AG04449 (cell line): ENCODE results near the gene BCL11A.
"Not testable (repeated sequence)": the region's sequence is repeated elsewhere in the genome, so short reads cannot be mapped to it uniquely, and the experiment has no call there.

Source experiments
- CTCF ChIA-PET: fragments of 350-600 bp; formaldehyde crosslinking; extraction: SDS; loops from one replicate; lab custom pipeline; 2021; ENCODE audit warnings: antibody characterized with exemption; lab: Yijun Ruan, JAX
- POLR2A ChIA-PET: fragments of 400-600, 350-600 bp; formaldehyde crosslinking; extraction: SDS; loops from one replicate; lab custom pipeline; 2020; ENCODE audit warnings: antibody characterized with exemption, inconsistent platforms; lab: Yijun Ruan, JAX
- DNase-seq: peaks from one replicate; pipeline ENCODE4 v3.0.0-alpha.2; 2010; ENCODE audit warnings: low read depth, low spot score
- H3K4me3 ChIP-seq: 2 replicates; pipeline ENCODE4 v1.5.1; 2011; ENCODE audit warnings: low read depth, mild to moderate bottlenecking, control low read depth, low read length
- TF ChIP-seq, protein P1 (sequence below): IDR thresholded peaks from one replicate; pipeline ENCODE4 v1.5.1; 2011; ENCODE audit warnings: mild to moderate bottlenecking, moderate library complexity, low read length, control low read depth, inconsistent platforms; ENCODE audit not compliant: insufficient read depth; ENCODE audit errors: missing control alignments

The BCL11A gene

DNA sequence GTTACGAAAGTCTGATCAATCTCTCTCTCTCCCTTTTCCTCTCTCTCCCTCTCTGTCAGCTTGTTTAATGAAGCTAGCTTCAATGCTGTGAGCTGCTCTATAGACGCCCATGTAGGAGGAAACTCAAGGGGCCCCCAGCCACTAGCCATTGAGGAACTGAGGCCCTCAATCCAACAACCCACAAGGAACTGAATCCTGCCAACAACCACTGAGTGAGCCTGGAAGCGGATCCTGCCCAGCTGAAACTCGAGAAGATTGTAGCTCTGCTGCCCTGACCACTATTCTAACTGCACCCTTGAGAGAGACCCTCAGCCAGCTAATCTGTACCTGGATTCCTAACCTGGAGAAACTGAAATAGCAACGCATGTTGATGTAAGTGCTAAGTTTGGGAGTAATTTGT is 129.2 kb downstream of the BCL11A start:
- H3K4me3 ChIP-seq, result no peak overlapping the region
- DNase-seq, result no peak
- TF ChIP-seq, protein P1, sequence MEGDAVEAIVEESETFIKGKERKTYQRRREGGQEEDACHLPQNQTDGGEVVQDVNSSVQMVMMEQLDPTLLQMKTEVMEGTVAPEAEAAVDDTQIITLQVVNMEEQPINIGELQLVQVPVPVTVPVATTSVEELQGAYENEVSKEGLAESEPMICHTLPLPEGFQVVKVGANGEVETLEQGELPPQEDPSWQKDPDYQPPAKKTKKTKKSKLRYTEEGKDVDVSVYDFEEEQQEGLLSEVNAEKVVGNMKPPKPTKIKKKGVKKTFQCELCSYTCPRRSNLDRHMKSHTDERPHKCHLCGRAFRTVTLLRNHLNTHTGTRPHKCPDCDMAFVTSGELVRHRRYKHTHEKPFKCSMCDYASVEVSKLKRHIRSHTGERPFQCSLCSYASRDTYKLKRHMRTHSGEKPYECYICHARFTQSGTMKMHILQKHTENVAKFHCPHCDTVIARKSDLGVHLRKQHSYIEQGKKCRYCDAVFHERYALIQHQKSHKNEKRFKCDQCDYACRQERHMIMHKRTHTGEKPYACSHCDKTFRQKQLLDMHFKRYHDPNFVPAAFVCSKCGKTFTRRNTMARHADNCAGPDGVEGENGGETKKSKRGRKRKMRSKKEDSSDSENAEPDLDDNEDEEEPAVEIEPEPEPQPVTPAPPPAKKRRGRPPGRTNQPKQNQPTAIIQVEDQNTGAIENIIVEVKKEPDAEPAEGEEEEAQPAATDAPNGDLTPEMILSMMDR, result no peak
- POLR2A ChIA-PET, result no interaction called here
- CTCF ChIA-PET, result no interaction called here

DNA sequence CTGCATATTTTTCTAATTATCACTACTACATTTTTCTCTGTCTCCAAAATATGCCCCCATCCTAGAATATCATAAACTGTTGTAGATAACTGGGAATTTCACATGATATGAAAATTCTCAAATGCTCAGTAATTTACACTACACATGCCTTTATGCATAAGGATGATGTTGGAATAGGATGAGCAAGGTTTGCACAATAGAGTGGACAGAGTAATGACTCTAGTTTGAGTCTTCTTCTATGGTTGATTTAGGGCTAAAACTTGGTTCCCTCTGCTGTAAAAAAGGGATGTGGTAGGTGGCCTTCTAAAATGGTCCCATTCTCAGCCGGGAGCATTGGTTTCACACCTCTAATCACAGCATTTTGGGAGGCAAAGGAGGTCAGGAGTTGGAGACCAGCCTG is 129.9 kb downstream of the BCL11A start:
- no peak overlapping the region for H3K4me3 ChIP-seq
- POLR2A ChIA-PET, result no interaction called here
- TF ChIP-seq, protein P1, result no peak
- DNase-seq, result no peak
- CTCF ChIA-PET, result no interaction called here

DNA sequence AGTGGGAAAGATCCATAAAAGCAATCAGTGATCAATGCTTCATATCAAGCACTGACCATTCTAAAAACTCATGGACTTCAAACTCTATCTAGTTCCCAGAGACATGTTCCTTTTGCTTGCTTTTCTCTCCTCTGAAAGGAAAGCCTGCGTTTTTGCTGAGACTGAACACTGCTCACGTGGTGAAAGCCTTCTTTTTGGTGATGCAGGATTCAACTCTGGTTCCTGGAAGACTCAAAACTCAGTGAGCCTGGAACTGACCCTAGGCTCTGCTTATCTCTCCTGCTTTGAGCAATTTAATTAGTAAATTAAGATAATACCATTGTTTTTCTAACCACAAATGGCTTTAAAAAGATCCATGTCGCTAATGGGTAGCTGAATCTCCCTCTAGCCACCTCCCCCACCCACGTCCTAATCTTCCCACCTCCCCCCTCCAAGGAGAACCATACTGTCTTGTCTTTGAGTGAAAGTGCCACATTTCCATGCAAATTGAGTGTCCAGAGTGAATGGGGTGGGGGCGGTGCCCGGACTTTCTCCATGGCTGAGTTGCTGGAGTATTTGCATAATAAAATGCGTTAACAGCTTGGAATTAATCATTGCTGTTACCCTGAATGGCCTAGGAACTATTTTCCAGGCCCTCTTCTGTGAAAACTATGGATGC is 130.5 kb downstream of the BCL11A start:
- POLR2A ChIA-PET, result no interaction called here
- no peak for DNase-seq
- TF ChIP-seq, protein P1, result no peak
- no peak overlapping the region for H3K4me3 ChIP-seq
- CTCF ChIA-PET, result no interaction called here

DNA sequence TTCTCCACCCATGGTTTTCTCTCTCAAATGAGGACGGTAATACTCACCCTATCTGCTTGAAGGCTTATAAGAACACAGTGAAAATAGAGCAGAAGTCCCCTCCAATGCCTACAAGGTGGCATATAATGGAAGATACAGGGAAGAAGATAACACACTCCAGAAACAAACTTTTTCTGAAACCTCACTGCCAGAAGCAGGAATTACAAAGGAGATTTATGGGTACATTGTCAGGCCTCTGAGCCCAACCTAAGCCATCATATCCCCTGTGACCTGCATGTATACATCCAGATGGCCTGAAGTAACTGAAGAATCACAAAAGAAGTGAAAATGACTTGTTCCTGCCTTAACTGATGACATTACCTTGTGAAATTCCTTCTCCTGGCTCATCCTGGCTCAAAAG is 136.2 kb downstream of the BCL11A start:
- CTCF ChIA-PET, POLR2A ChIA-PET, DNase-seq, H3K4me3 ChIP-seq: not testable (repeated sequence)

DNA sequence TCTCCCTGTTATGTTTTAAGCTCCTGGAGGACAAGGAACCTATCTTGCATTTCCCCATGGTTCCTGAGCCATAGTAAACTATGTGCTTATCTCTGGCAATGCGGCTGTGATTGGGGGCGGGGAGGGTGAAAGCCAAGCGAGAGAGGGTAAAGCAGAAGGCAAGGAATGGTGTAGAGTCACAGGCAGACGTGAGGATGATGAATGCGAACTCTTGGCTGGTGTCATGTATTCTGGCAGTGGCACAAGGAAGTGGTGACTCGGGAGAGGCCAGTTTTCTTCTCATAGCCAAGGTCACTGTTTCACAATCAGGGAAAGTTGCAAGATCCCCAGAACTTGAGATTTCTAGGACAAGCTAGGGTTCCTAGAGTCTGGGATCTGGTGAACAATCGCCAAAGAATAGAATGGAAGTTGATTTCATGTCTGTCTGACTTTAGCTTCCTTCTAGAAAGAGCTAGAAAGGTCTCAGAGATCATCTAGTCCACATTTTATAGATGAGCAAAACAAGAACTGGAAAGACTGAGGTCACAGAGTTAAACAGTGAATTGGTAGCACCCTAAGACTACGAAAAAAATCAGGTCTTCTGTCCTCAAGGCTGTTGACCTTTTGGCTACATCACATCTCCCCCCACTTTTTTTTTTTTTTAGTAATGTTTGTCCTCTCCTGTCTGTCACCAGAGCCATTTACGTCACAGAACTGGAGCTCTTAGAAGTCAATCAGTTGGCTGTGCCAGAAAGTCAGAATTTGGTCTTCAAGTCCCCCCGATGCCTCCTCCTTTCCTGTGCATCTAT is 137.0 kb downstream of the BCL11A start:
- ChIA-PET POLR2A (no interaction called here), CTCF (no interaction called here)
- DNase-seq, result no peak
- no peak overlapping the region for H3K4me3 ChIP-seq
- TF ChIP-seq, protein P1, result no peak

DNA sequence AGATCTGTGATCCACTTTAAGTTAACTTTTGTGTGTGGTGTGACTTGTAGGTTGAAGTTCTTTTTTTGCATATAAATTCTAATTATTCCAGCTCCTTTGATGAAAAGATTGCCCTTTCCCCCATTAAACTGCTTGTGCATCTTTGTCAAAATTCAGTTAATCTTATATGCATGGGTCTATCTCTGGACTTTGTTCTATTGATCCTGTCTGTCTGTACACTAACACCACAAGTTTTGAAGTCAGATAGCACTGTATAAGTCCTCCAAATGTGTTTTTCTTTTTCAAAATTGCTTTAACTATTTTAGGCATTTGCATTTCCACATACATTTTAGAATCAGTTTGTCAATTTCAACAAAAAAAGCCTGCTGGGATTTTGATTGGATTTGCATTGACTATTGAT is 137.6 kb downstream of the BCL11A start:
- no peak for DNase-seq
- TF ChIP-seq, protein P1, result no peak
- ChIA-PET CTCF (no interaction called here), POLR2A (no interaction called here)
- H3K4me3 ChIP-seq, result no peak overlapping the region
